IPS-20b (cell line): Measurements from ENCODE around the gene SPNS1.
"Not testable (repeated sequence)": the region's sequence is repeated elsewhere in the genome, so short reads cannot be mapped to it uniquely, and the experiment has no call there.

ENCODE experiments used
- H3K27ac ChIP-seq: one replicate; pipeline ENCODE4 v1.5.1; 2013; ENCODE audit warnings: low read length
- H3K27me3 ChIP-seq: 2 replicates; pipeline ENCODE4 v1.6.1; 2013; ENCODE audit warnings: mild to moderate bottlenecking, low read length, inconsistent platforms; ENCODE audit not compliant: insufficient read depth
- H3K36me3 ChIP-seq: 2 replicates; pipeline ENCODE4 v1.6.1; 2013; ENCODE audit warnings: low read depth, mild to moderate bottlenecking, inconsistent platforms, low read length, moderate library complexity; ENCODE audit not compliant: insufficient read depth
- H3K4me1 ChIP-seq: 2 replicates; pipeline ENCODE4 v1.6.1; 2013; ENCODE audit warnings: mild to moderate bottlenecking, control low read depth, inconsistent platforms, low read length, moderate library complexity; ENCODE audit not compliant: insufficient read depth
- H3K4me3 ChIP-seq: 2 replicates; pipeline ENCODE4 v1.5.1; 2013; ENCODE audit warnings: mild to moderate bottlenecking, low read length, inconsistent platforms
- H3K9ac ChIP-seq: 2 replicates; pipeline ENCODE4 v1.6.1; 2013; ENCODE audit warnings: low read depth, mild to moderate bottlenecking, inconsistent platforms, low read length, moderate library complexity
- H3K9me3 ChIP-seq: 2 replicates; pipeline ENCODE4 v1.6.1; 2013; ENCODE audit warnings: mild to moderate bottlenecking, low read depth, low read length, inconsistent platforms; ENCODE audit not compliant: insufficient read depth

Gene SPNS1

DNA sequence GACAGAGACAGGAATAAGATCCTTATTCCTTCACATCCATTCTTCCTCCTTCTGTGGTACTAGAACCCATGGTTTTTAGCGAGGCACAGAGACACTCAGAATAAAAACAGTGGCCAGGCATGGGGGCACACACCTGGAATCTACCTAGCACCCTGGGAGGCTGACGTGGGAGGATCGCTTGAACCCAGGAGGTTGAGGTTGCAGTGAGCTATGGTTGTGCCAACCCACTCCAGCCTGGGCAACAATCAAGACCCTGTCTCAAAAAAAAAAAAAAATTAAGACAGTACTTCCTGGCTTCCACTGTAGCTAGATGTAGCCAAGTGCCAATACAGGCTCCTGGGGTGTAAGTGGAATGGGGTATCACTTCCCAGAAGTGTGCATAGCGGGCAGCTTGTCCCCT lies 7.4 kb upstream of the SPNS1 start:
- Histone ChIP-seq H3K4me1 (no peaks in the 10 kb centered on the region), H3K9me3 (no peaks in the 10 kb centered on the region), H3K27me3 (no peaks in the 10 kb centered on the region), H3K4me3 (no peak overlapping the region), H3K9ac (no peak overlapping the region), H3K36me3 (peaks cover 31% of the 10 kb centered on the region), H3K27ac (no peak overlapping the region)

DNA sequence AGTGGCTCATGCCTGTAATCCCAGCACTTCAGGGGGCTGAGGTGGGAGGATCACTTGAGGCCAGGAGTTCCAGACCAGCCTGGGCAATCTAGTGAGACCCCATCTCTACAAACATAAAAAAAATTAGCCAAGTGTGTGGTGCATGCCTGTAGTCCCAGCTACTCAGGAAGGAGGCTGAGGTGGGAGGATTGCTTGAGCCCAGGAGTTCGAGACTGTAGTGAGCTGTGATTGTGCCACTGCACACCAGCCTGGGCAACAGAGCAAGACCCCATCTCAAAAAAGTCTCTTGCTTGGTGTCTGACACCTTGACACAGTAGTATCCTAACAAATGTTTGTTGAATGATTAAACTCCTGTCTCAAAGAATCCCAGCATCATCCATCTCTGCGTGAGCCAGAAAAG lies 4.9 kb upstream of the SPNS1 start:
- not testable (repeated sequence) for H3K4me3 ChIP-seq, H3K9ac ChIP-seq, H3K36me3 ChIP-seq, H3K9me3 ChIP-seq, H3K27me3 ChIP-seq, H3K27ac ChIP-seq, H3K4me1 ChIP-seq

DNA sequence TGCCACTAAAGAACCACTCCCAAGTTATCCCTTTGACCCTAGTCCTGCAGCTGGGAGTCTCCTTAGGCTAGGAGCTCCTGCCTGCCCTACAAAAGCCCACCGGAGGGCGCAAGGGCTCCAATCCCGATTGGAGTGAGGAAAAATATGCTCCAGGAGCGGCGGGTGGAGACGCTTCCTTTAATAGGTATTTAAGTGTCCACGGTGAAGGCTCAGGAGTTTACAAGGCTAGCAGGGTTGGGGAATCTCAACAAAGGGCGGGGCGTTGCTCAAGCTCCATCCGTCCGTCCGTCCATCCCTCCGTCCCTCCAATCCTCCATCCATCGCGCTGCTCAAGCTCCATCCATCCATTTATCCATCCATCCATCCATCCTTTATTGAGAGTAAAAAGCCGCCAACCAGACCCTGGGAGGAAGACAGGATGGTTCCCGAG lies 556 bp upstream of the SPNS1 start:
- peak overlapping the region; percentile 7 for H3K27ac ChIP-seq
- no peaks in the 10 kb centered on the region for H3K27me3 ChIP-seq
- no peaks in the 10 kb centered on the region for H3K36me3 ChIP-seq
- H3K4me1 ChIP-seq = no peaks in the 10 kb centered on the region
- H3K9ac ChIP-seq = peak overlapping the region; percentile 83; the same call in 1 of the 2 replicates
- peak overlapping the region; percentile 78 for H3K4me3 ChIP-seq
- H3K9me3 ChIP-seq = no peaks in the 10 kb centered on the region

GRCh38 chr16:28975158-28975599 lies 601 bp downstream of the SPNS1 start:
- H3K27ac ChIP-seq = no peak overlapping the region
- H3K9me3 ChIP-seq = no peaks in the 10 kb centered on the region
- no peaks in the 10 kb centered on the region for H3K27me3 ChIP-seq
- H3K9ac ChIP-seq = peak overlapping the region; percentile 83
- H3K4me3 ChIP-seq = peak overlapping the region; percentile 78
- no peaks in the 10 kb centered on the region for H3K4me1 ChIP-seq
- peaks cover 4% of the 10 kb centered on the region; the same call in 1 of the 2 replicates for H3K36me3 ChIP-seq

GRCh38 chr16:28977703-28978662 lies 3.4 kb downstream of the SPNS1 start:
- Histone ChIP-seq H3K27ac (no peak overlapping the region), H3K9me3 (no peaks in the 10 kb centered on the region), H3K4me1 (no peaks in the 10 kb centered on the region), H3K9ac (no peak overlapping the region), H3K27me3 (no peaks in the 10 kb centered on the region), H3K36me3 (peaks cover 23% of the 10 kb centered on the region), H3K4me3 (no peak overlapping the region)

DNA sequence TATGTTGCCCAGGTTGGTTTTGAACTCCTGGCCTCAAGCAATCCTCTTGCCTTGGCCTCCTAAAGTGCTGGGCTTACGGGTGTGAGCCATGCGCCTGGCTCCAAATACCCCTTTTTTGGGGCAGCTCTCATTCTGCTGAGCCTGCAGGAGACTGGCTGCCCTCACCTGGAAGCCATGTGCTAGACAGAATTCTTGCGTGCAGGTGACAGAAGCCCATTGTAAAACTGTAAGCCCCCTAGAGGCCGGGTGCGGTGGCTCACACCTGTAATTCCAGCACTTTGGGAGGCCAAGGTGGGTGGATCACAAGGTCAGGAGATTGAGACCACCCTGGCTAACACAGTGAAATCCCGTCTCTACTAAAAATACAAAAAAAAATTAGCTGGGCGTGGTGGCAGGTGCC lies 5.8 kb downstream of the SPNS1 start:
- H3K36me3 ChIP-seq = peaks cover 28% of the 10 kb centered on the region
- H3K27ac ChIP-seq, H3K27me3 ChIP-seq, H3K4me3 ChIP-seq, H3K9ac ChIP-seq, H3K9me3 ChIP-seq, H3K4me1 ChIP-seq: not testable (repeated sequence)

DNA sequence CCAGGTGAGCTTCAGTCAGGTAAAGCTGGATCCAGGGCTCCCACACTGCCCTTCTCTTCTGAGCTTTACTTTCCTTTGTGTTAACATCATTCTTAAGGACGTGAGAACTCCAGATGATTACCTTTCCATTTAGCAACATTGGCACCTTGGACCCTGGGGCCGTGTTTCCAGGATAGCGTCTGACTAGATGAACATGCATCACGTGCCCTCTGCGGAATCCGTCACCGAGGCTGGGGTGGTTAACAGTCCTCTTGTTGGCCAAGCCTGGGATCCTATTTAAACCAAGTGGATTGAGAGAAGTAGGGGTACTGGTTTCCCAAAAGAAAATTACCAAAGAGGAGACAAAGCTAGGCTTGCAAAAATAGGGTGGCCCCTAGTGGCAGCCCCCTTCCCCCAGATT lies 6.4 kb downstream of the SPNS1 start:
- Histone ChIP-seq H3K9ac (no peak overlapping the region), H3K9me3 (no peaks in the 10 kb centered on the region), H3K36me3 (peaks cover 28% of the 10 kb centered on the region), H3K4me1 (no peaks in the 10 kb centered on the region), H3K4me3 (no peak overlapping the region), H3K27ac (no peak overlapping the region), H3K27me3 (no peaks in the 10 kb centered on the region)

GRCh38 chr16:28981517-28981916 lies 6.9 kb downstream of the SPNS1 start:
- Histone ChIP-seq H3K27ac (no peak overlapping the region), H3K9ac (no peak overlapping the region), H3K27me3 (no peaks in the 10 kb centered on the region), H3K4me3 (no peak overlapping the region), H3K4me1 (no peaks in the 10 kb centered on the region), H3K9me3 (no peaks in the 10 kb centered on the region), H3K36me3 (peaks cover 28% of the 10 kb centered on the region)

GRCh38 chr16:28982418-28982817 lies 7.8 kb downstream of the SPNS1 start:
- Histone ChIP-seq H3K9me3 (no peaks in the 10 kb centered on the region), H3K9ac (no peak overlapping the region), H3K27ac (no peak overlapping the region), H3K27me3 (no peaks in the 10 kb centered on the region), H3K36me3 (peaks cover 28% of the 10 kb centered on the region), H3K4me1 (no peaks in the 10 kb centered on the region), H3K4me3 (no peak overlapping the region)

DNA sequence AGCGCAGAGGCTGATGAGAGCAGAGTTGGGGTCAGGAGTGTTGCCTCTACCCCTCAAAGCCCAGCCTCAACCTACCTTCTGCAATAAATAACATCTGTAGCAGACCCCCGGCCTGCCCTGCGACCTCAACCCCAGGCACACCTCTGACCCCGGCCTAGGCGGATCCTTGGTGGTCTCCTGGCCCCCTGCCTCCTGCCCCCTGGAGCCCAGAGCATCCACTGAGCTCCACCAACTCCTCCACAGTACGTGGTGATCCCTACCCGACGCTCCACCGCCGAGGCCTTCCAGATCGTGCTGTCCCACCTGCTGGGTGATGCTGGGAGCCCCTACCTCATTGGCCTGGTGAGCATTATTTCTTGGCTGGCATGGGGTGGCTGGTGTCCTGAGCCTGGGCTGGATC lies 8.4 kb downstream of the SPNS1 start:
- Histone ChIP-seq H3K9ac (no peak overlapping the region), H3K36me3 (peaks cover 28% of the 10 kb centered on the region), H3K27ac (no peak overlapping the region), H3K4me1 (no peaks in the 10 kb centered on the region), H3K27me3 (no peaks in the 10 kb centered on the region), H3K4me3 (no peak overlapping the region), H3K9me3 (no peaks in the 10 kb centered on the region)

DNA sequence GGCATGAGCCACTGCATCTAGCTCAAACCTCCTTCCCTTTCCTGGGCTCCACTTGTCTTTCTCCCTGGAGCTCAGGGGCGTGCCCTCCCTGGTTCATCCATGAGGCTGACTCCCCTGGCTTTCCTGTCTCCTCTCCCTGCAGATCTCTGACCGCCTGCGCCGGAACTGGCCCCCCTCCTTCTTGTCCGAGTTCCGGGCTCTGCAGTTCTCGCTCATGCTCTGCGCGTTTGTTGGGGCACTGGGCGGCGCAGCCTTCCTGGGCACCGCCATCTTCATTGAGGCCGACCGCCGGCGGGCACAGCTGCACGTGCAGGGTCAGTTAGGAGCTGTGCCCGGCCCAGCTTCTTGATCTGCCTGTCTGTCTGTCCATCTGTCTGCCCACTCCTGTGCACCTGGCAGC lies 9.1 kb downstream of the SPNS1 start:
- Histone ChIP-seq H3K9me3 (no peaks in the 10 kb centered on the region), H3K36me3 (peaks cover 28% of the 10 kb centered on the region), H3K27ac (no peak overlapping the region), H3K4me1 (no peaks in the 10 kb centered on the region), H3K27me3 (no peaks in the 10 kb centered on the region), H3K4me3 (no peak overlapping the region), H3K9ac (no peak overlapping the region)

GRCh38 chr16:28984091-28984490 lies 9.5 kb downstream of the SPNS1 start:
- Histone ChIP-seq H3K9me3 (no peaks in the 10 kb centered on the region), H3K27me3 (no peaks in the 10 kb centered on the region), H3K4me1 (no peaks in the 10 kb centered on the region), H3K4me3 (no peak overlapping the region), H3K27ac (no peak overlapping the region), H3K36me3 (peaks cover 28% of the 10 kb centered on the region), H3K9ac (no peak overlapping the region)
